GM18858 (cell line): ENCODE measurements around the gene ASIC4.

Experiments used
- ATAC-seq: cut with Tn5 transposase; IDR thresholded peaks from one replicate; pipeline ENCODE4 v1.9.1; 2021; ENCODE audit not compliant: unreplicated experiment

The ASIC4 gene

GRCh38 chr2:219496825-219497494, 17.3 kb upstream of the ASIC4 start:
- ATAC-seq: no peak

DNA sequence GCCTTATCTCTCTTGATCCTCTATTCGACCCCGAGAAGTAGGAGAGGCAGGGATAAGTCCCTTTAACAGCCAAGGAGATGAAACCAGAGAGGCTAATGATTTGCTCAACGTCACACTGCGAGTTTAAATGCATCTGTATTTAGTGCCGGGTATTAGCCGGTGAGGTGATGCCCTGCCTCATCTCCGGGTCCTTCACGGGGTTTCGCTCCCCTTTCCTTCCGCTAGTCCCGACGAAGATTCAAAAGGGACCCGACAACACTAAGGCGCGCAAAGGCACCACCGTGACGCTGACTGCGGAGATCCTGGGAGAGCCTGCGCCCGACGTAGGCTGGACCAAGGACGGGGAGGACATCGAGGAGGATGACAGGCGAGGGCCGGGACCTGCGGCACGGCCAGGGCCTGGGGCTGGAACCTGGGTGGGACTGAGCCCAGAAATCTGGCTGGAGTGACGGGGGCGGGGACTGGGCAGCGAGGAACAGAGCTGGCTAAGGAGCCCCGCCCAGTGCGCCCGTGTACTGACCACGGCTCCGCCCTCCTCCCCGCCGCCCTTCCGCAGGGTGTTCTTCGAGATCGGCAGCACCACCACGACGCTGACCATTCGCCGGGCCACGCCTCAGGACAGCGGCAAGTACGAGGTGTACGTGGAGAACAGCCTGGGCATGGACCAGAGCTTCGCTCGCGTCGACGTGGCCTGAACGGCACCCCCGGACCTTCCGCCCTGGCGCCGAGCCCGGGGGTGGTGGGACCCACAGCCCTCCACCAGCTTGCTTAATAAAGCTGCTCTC, 16.6 kb upstream of the ASIC4 start:
- ATAC-seq: no peak

DNA sequence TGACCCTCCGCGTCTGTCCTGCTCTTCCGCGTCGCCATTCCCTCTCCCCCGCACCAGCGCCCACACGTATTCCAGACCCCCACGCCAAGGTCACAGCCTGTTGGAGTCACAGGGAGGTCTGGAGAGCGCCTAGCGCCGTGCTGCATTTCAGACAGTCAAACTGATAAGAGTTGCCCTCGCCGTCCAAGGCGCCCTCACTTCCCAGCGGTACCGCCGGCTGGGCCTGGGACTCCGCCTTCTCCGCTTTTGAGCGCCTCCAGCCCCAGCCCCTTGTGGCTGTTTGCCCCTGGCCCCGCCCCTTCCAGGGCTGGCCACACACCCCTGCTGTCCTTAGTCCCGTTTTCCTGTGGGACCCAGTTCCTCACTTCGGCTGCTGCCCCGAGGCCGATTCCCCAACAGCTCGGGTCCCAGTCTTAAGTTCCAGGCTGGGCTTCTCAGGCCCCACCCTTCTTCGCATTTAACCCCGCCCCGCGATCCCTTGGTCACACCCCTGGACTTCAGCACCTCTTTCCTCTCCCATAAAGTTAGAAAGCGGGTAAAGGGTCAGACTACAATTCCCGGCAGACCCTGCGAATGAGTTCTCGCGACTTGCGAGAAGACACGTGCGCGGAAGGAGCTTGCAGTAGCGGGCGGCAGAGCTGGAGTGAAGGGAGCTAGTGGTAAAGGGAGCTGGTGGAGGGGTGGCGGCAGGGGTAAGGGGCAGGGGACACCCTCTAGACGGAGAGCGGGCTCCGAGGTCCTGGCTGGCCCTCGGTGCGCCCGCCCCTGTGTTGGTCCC, 15.8 kb upstream of the ASIC4 start, which contains the start of gene GMPPA:
Gene GMPPA (plus strand): TSS at position 612 of the 778 bp plus-strand sequence. CDS start 1,085 bp downstream, outside the sequence.
- peak; percentile 97 for ATAC-seq

DNA sequence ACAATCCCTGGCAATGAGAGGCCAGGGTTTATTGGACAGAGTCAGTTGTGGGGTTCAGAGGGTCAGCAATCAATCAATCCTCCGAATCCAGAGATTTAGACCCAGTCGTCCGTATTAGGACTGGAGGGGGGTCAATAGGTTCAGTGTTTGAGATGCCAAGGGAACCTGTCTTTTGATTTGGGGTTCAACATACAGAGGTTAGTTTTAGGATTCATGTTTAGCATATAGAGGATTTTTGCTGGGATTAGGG, 15.3 kb upstream of the ASIC4 start:
- no peak for ATAC-seq

DNA sequence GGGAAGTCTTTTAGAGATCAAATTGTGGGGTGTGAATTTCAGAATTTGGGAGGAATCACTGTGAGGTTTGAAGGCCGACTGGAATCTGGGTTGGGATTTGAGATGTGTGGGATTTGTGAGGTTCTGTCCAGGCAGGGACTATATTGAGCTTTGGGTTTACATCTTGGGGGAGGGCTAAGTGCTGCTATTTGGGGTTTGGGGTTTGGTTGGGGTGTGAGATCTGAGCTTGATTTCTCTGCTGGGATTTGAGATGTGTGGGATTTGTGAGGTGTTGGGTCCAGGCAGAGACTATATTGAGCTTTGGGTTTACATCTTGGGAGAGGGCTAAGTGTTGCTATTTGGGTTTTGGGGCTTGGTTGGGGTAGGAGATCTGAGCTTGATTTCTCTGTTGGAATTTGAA, 14.7 kb upstream of the ASIC4 start:
- no peak for ATAC-seq

- no peak for ATAC-seq
Observed at GRCh38 chr2:219500135-219500534, 14.1 kb upstream of the ASIC4 start.

DNA sequence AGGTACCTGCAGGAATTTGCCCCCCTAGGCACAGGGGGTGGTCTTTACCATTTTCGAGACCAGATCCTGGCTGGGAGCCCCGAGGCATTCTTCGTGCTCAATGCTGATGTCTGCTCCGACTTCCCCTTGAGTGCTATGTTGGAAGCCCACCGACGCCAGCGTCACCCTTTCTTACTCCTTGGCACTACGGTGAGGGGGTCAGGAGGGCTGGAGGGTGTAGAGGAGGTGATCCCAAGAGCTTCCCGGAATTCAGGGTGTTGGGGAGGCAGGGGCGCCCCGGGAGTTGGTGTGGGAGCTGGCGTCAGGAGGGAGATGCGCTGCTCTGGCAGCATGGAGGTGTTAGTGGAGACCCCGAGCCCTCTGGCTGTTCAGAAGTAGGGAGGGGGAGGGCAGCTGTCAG, 12.4 kb upstream of the ASIC4 start:
- no peak for ATAC-seq

DNA sequence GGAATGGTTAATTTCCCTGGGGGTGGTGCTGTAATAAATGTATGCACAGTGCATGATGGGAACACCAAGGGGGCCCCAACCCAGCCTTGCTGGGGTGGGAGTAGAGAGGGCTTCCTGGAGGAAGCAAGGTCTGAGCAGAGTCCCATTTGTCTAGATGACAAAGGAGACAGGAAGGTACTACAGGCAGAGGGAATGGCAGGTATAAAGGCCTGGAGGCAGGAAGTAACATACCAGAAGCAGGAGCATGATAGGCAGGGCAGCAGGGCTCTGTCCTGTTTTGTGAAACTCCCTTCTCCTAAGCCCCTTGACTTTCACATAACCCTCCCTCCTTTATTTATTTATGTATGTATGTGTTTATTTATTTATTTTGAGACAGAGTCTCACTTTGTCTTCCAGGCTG, 11.7 kb upstream of the ASIC4 start:
- no peak for ATAC-seq

- no peak for ATAC-seq
Observed at GRCh38 chr2:219505585-219505984, 8.7 kb upstream of the ASIC4 start.

DNA sequence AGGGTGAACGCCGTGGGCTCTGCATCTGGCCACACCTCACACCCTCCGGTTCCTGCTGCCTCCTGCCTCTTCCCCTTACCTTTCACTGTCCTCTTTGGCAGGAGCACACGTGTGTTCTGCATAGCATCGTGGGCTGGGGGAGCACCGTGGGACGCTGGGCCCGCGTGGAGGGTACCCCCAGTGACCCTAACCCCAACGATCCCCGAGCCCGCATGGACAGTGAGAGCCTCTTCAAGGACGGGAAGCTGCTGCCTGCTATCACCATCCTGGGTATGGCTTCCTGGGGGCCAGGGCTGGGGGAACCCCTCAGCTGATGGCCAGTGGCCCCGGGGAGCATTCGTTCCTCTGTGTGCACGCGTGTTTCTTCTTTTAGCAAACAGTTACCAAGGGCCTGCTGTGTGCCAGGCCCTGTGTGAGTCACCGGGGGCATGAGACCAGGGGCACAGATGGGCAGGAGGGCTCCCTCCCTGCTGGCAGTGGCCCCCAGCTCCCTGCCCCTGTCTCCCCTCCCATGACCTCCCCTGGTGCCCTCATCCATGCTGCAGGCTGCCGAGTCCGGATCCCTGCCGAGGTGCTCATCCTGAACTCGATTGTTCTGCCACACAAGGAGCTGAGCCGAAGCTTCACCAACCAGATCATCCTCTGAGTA, 8.0 kb upstream of the ASIC4 start:
- no peak for ATAC-seq

DNA sequence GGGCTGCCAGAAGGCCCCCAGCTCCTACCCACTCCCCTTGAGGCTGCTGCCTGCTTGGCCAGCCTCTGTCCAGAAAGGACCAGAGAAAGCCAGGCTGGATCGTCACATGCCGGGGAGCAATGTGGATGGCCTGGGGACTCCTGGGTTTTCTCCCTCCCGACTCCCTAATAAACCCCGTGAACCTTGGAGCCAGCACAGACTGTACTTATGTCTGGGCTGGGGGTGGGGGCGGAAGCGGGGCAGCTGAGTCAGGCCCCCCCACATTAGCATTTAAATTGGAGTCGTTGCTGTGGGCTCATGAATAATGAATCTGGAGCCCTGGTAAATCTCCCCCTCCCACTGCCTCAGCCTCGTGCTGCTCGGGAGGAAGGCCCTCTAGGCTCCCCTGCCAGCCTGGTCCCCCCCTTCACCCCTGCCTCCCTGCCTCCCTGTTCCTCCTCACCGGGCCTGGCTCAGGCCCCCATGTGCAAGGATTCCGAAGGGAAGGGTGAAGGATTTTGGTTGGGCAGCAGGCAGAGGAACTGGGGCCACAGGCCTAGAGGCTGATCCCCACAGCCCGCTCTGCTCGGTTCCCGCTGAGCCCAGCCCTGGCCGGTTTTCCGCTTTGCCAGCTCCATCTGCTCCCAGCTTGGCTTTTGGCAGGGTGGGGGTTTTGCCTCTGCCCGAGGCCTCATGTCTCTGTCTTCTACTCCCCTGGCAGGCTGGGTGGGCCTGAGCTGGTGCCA, 7.3 kb upstream of the ASIC4 start:
- ATAC-seq: no peak

GRCh38 chr2:219507581-219508443, 6.5 kb upstream of the ASIC4 start:
- no peak for ATAC-seq

DNA sequence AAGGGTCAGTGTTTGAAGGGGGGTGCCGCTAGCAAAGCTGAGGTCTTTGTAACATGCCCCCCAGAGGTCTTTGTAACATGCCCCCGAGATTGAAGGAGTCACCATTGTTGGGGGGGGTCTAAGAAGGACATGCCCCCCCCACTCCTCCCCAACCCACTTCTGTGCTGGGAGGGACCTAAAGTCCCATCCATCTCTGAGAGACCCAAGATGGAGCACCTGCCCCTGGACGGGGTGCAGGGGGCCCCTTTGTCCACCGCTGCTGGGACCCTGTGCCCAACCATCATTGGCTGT, 5.9 kb upstream of the ASIC4 start:
- no peak for ATAC-seq

DNA sequence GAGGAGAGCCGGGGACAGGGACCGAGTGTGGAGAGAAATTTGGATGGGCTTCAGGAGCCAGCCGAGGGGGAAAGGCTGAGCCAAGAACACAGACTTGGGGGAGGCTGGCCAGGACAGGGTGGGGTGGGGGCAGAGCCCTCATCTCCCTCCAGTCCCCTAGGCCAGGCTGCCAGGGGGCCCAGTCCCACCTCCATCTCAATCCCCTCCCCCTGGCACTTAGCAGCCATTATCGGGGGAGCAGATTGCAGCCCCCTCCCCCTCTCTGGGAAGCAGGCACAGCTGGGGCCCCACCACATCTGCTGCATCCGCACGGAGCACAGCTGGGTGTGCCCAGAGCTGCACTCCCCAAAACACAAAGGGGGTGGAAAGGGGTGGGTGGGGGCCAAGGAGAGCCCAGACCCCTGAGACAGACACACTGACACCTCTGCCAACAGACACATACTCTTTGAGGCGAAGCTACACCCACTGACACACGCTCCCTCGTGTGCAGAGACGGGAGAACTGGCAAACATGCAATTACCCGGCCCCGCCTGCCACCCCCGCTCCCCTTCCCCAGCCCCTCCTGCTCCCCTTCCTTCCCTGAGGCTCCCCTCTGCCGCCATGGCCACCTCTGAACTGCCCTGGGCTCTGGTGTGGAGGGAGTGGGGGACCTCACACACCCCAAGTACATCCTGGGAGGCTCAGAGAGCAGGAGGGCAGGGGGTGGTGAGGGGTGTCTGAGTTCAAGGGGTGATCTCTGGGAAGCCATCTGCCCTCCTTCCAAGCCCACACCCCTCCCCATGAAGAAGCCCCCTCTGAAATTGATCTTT, 5.1 kb upstream of the ASIC4 start:
- no peak for ATAC-seq

DNA sequence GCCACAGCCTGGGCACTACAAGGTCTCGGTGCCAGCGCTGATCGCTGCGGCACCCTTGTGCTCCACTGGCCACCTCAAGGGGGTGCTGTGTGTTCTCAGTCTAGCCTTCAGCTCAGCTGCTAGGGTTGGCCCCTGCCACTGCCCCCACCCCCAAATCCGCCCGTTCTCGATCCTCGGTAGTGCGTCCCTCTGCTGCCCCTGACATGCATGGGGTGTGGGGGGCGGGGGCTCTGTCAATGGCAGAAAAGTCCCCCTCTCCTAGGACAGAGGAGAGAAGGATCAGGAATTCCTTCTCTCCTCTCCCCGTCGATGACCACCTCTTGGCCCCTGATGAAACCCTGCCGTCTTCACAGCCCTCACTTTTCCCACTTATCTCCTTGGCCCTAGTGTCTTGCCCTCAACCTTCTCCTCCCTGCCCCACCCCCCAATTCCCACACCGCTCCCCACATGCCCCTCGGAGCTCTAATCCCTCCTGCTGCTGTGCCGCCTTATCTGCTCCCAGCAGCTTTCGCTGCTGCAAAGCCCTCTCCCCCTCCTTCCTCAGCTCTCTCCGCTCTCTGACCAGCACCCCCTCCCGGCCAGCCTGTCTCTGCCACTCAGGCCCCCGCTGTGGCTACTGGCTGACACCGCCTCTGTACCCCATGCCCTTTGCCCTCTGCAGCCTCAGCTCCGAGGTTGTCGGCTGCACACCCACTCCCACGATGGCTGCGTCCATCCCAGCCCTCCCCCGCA, 4.3 kb upstream of the ASIC4 start:
- ATAC-seq: peak; percentile 65

DNA sequence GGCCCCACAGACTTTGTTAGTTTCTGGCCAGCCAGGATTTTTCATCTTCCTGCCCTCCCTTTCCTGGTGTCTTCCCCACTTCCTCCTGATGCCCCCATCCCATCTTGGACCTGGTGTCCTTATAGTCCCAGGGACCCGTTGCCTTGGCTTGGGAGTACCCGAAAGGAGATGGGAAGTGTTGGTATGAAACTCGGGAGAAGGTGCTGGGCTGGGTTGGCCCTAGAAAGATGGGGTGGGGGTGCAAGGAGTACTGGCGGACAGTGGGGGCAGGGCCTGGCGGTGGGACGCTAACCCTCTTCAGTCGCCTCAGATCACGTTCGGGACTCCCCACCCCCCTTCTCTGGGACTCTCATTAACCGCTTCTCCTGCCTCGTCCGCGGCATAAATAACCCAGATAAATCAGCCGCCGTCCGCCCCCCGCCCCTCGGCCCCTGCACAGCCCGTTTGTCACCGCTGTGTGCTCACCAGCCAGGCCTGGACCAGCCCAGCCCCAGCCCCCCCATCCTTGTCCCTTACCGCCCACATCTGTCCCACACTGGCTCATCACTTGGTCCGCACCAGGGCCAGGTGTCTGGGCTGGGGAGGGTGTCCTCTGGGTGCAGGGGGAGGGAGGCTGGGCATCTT, 3.7 kb upstream of the ASIC4 start:
- no peak for ATAC-seq

- ATAC-seq: no peak
Observed at GRCh38 chr2:219511547-219512325, 2.5 kb upstream of the ASIC4 start.
